GM10266 (cell line): ENCODE results near the gene AMPH.
A peak's percentile ranks its signal among the peaks of the same experiment; 100 is the strongest.

Experiments used
- DNase-seq: peaks from one replicate; pipeline ENCODE4 v3.0.0; 2012; ENCODE audit errors: extremely low spot score
- TF ChIP-seq, protein P1 (sequence below): IDR thresholded peaks from 2 replicates; pipeline ENCODE4 v1.5.1; 2012; ENCODE audit warnings: mild to moderate bottlenecking, low read depth; ENCODE audit not compliant: control insufficient read depth, insufficient read depth; ENCODE audit errors: missing control alignments

AMPH gene

GRCh38 chr7:38383281-38383680 lies 247.9 kb downstream of the AMPH start:
- TF ChIP-seq, protein P1, sequence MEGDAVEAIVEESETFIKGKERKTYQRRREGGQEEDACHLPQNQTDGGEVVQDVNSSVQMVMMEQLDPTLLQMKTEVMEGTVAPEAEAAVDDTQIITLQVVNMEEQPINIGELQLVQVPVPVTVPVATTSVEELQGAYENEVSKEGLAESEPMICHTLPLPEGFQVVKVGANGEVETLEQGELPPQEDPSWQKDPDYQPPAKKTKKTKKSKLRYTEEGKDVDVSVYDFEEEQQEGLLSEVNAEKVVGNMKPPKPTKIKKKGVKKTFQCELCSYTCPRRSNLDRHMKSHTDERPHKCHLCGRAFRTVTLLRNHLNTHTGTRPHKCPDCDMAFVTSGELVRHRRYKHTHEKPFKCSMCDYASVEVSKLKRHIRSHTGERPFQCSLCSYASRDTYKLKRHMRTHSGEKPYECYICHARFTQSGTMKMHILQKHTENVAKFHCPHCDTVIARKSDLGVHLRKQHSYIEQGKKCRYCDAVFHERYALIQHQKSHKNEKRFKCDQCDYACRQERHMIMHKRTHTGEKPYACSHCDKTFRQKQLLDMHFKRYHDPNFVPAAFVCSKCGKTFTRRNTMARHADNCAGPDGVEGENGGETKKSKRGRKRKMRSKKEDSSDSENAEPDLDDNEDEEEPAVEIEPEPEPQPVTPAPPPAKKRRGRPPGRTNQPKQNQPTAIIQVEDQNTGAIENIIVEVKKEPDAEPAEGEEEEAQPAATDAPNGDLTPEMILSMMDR, result no peak

GRCh38 chr7:38382684-38383083 lies 248.5 kb downstream of the AMPH start:
- TF ChIP-seq, protein P1, result no peak
- DNase-seq, result no peak

More at GRCh38 chr7:38383281-38383680, 247.9 kb downstream of the AMPH start:
- DNase-seq, result no peak

DNA sequence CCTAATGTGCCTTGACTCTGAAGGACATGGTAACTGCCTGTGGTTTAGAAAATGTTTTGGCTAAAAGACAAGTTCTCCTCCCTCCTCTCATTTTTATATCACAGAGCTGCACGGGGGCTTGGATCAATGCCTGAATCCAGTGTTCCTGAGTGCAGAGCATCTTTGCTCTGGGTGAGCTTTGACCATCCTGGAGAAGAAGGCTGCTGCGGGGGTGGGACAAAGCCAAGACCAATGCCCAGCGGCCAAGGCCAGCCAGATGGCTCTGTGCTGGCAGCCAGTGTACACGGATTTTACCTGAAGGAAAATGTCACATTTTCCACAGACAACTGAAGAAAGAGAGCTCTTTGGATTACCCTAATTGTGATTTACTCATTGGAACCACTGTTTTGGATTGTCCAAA lies 255.7 kb downstream of the AMPH start:
- TF ChIP-seq, protein P1, result no peak

DNA sequence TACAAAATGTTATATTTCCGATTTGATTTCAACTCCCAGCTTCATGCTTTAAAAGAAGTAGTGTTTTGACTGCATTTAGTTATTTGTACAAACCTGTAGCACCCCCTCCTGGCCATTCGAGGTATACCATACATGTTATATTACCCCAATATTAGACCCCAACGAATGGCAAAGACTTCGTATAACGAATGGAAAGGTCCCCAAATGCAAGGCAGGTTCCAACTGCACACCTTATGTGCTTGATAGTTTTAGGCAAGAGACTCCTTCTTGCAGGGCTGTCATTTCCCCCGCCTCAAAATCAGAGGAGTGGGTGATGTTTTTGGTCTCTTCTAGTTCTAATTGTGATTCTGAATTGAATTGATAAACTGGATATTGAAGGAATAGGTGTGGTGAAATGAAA lies 256.7 kb downstream of the AMPH start:
- TF ChIP-seq, protein P1, result peak; percentile 51
- DNase-seq, result peak; percentile 41

More for the DNA sequence above, 255.7 kb downstream of the AMPH start:
- no peak for DNase-seq

- DNase-seq, result no peak
- TF ChIP-seq, protein P1, result no peak
Measured at GRCh38 chr7:38373155-38373554, 258.0 kb downstream of the AMPH start.

GRCh38 chr7:38372290-38372689 lies 258.9 kb downstream of the AMPH start:
- TF ChIP-seq, protein P1, result no peak
- DNase-seq, result no peak

DNA sequence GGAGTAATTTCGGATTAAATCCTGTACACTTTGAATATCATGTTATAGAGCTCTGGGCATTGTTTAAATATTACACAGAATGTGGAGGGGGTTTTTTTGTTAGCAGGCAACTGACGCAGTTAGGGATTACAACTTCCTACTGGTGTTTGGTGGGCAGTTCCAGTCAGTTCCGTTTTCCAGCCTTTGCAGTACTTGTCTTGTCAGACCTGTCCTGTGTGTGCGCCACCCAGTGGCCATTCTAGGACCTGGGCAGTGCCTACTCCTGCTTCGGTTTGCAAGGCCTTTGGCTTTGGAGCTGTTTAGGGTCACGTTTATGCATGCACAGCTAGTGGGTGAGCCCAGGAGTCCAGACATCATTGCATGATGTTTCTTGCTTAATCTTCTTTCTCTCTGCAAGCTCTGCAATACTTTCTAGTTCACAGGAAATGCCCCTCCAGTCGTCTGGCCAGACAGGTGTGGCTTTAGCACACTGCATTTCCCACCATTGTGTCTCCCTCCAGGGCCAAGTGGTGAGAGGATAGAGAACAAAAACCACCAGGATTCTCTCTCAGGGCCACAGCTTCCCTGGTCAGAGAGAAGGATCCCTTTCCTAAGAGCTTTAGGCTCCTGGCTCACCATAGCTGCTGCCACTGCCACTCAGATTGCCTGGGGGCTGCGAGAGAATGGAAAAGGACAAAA lies 261.2 kb downstream of the AMPH start:
- DNase-seq, result peak; percentile 63
- TF ChIP-seq, protein P1, result peak; percentile 89
